OCI-LY7 (cell line): ENCODE data around the gene DPEP2NB. TPM values are rescaled to one million over a fixed set of nuclear protein-coding genes. Genes with fewer than 3 reads are reported as not detected.

Experiments used
- BruUV-seq: library from RNA; stranded (reverse); fragments of 400-500 nt; replicated peaks from 2 replicates; lab custom pipeline; 2021; lab: Mats Ljungman, UMichigan
- CTCF ChIA-PET: fragments of 300-600 bp; sonication (Branson Sonifier 250); formaldehyde crosslinking; loops from one replicate; lab custom pipeline; 2022; ENCODE audit warnings: antibody characterized with exemption; ENCODE audit not compliant: unreplicated experiment; lab: Charles Lee
- POLR2A ChIA-PET: fragments of 300-600 bp; sonication (Branson Sonifier 250); formaldehyde crosslinking; loops from one replicate; lab custom pipeline; 2022; ENCODE audit warnings: antibody characterized with exemption; lab: Charles Lee
- DNase-seq: peaks from one replicate; pipeline ENCODE4 v3.0.0-alpha.2; 2015; ENCODE audit warnings: low spot score
- H2AFZ ChIP-seq: fragments of 200-600 bp; sonication (generic), shearing (Covaris generic); 2 replicates; pipeline ENCODE4 v1.6.1; 2014; ENCODE audit warnings: mild to moderate bottlenecking, antibody characterized with exemption, low read length, moderate library complexity
- H3K27ac ChIP-seq: fragments of 200-600 bp; sonication (generic); 2 replicates; pipeline ENCODE4 v1.5.1; 2014; ENCODE audit warnings: mixed run types, low read depth, mild to moderate bottlenecking, moderate library complexity, low read length, inconsistent platforms; ENCODE audit not compliant: poor library complexity, severe bottlenecking
- H3K36me3 ChIP-seq: fragments of 200-600 bp; sonication (generic); 2 replicates; pipeline ENCODE4 v1.6.1; 2014; ENCODE audit warnings: mild to moderate bottlenecking, antibody characterized with exemption, low read length, moderate library complexity, mixed read lengths; ENCODE audit not compliant: insufficient read depth
- H3K4me1 ChIP-seq: fragments of 200-600 bp; sonication (generic); 2 replicates; pipeline ENCODE4 v1.5.1; 2014; ENCODE audit warnings: mild to moderate bottlenecking, low read length; ENCODE audit not compliant: insufficient read depth, poor library complexity, severe bottlenecking
- H3K4me2 ChIP-seq: fragments of 200-600 bp; sonication (generic); 2 replicates; pipeline ENCODE4 v1.6.1; 2014; ENCODE audit warnings: mild to moderate bottlenecking, low read length
- H3K4me3 ChIP-seq: fragments of 200-600 bp; sonication (generic); 2 replicates; pipeline ENCODE4 v1.5.1; 2014; ENCODE audit warnings: mild to moderate bottlenecking, low read depth, low read length; ENCODE audit not compliant: poor library complexity, severe bottlenecking
- H3K79me2 ChIP-seq: fragments of 200-600 bp; sonication (generic); 2 replicates; pipeline ENCODE4 v1.6.1; 2016; ENCODE audit warnings: low read depth, mild to moderate bottlenecking, low read length, moderate library complexity, mixed read lengths; ENCODE audit not compliant: insufficient read depth
- H3K9me2 ChIP-seq: fragments of 200-600 bp; sonication (generic); 2 replicates; pipeline ENCODE4 v1.6.1; 2016; ENCODE audit warnings: mild to moderate bottlenecking, low read length, mixed read lengths; ENCODE audit not compliant: insufficient read depth
- H3K9me3 ChIP-seq: fragments of 200-600 bp; sonication (generic); 2 replicates; pipeline ENCODE4 v1.6.1; 2014; ENCODE audit warnings: mild to moderate bottlenecking, mixed run types, low read length, mixed read lengths
- H4K20me1 ChIP-seq: fragments of 200-600 bp; sonication (generic); 2 replicates; pipeline ENCODE4 v1.6.1; 2014; ENCODE audit warnings: mild to moderate bottlenecking, antibody characterized with exemption, low read length, moderate library complexity, mixed read lengths; ENCODE audit not compliant: insufficient read depth
- EZH2phosphoT487 ChIP-seq: fragments of 200-600 bp; sonication (generic); IDR thresholded peaks from 2 replicates; pipeline ENCODE4 v1.6.1; 2018; ENCODE audit warnings: low read depth, borderline replicate concordance, mild to moderate bottlenecking, mixed run types, antibody characterized with exemption, low read length, moderate library complexity, mixed read lengths
- intact Hi-C: fragments of 100-400 bp; cut with micrococcal nuclease; formaldehyde crosslinking; loops from one replicate; pipeline ENCODE4 v1.10.0; 2022; ENCODE audit not compliant: unreplicated experiment
- total RNA-seq, 2 experiments: library from RNA; depleted of rRNA in 1 of 2; stranded (reverse); fragments of >200 nt in 1 of 2; shearing (Covaris generic) in 1 of 2; gene quantifications; 2 replicates each; pipeline ENCODE4 v1.2.3, GENCODE V29; 2014 to 2022
- TF ChIP-seq, protein P1 (sequence below): fragments of 200-600 bp; sonication (generic); conservative IDR thresholded peaks from 2 replicates; pipeline ENCODE4 v1.5.1; 2014; ENCODE audit warnings: mild to moderate bottlenecking, antibody characterized with exemption, low read length, moderate library complexity, mixed read lengths

Gene DPEP2NB
- total RNA-seq, 2 experiments from 2014 or later: not detected

DNA sequence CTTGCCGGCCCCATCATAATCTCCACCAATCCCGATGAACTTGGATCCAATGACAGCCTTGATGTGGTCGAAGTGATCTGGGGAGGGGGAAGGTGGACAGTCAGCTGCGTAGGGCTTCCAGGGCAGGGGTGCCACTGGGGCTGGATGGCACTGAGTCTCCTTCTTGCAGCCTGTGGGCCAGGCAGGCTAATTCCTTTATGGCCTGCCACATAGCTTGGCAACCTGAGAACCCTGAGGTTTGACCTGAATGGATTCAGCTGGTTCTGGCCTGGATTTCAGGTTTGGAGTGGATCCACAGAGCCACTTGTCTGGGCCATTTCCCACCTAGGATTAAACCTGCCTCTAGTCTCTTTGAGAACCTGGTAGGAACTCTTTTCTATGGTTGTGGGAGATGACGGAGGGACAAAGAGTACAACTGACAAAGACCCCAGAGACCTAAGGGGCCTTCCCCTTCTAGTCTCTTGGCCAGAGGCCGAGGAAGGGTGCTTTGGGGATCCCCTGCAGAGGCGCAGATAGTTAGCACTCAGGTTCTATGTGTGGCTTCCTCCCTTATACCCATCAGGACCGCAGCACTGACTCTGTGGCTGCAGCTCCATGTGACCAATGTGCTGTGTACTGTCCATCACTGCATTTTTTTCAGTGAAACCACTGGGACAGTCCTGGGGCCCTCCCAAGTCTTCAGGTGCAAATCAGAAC, 26.2 kb downstream of the DPEP2NB start:
- H3K36me3 ChIP-seq: no peaks in the 10 kb centered on the region
- DNase-seq: no peak
- H3K79me2 ChIP-seq: no peaks in the 10 kb centered on the region
- CTCF ChIA-PET: no interaction called here
- TF ChIP-seq EZH2phosphoT487: no peak
- TF ChIP-seq, protein P1, sequence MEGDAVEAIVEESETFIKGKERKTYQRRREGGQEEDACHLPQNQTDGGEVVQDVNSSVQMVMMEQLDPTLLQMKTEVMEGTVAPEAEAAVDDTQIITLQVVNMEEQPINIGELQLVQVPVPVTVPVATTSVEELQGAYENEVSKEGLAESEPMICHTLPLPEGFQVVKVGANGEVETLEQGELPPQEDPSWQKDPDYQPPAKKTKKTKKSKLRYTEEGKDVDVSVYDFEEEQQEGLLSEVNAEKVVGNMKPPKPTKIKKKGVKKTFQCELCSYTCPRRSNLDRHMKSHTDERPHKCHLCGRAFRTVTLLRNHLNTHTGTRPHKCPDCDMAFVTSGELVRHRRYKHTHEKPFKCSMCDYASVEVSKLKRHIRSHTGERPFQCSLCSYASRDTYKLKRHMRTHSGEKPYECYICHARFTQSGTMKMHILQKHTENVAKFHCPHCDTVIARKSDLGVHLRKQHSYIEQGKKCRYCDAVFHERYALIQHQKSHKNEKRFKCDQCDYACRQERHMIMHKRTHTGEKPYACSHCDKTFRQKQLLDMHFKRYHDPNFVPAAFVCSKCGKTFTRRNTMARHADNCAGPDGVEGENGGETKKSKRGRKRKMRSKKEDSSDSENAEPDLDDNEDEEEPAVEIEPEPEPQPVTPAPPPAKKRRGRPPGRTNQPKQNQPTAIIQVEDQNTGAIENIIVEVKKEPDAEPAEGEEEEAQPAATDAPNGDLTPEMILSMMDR: no peak
- no peak overlapping the region for H2AFZ ChIP-seq
- no peaks in the 10 kb centered on the region for H3K9me2 ChIP-seq
- BruUV-seq: no TSS peak
- no peaks in the 10 kb centered on the region for H4K20me1 ChIP-seq
- no peaks in the 10 kb centered on the region for H3K9me3 ChIP-seq
- peaks cover 26% of the 10 kb centered on the region for H3K4me1 ChIP-seq
- H3K4me2 ChIP-seq: no peak overlapping the region
- H3K4me3 ChIP-seq: no peak overlapping the region
- intact Hi-C loops: no loop called here
- POLR2A ChIA-PET: interaction anchor here (0.5 kb wide), 1 partner anchor 1339 kb away, joined by 3 read pairs; no protein-coding TSS in a partner anchor
- no peak overlapping the region for H3K27ac ChIP-seq

DNA sequence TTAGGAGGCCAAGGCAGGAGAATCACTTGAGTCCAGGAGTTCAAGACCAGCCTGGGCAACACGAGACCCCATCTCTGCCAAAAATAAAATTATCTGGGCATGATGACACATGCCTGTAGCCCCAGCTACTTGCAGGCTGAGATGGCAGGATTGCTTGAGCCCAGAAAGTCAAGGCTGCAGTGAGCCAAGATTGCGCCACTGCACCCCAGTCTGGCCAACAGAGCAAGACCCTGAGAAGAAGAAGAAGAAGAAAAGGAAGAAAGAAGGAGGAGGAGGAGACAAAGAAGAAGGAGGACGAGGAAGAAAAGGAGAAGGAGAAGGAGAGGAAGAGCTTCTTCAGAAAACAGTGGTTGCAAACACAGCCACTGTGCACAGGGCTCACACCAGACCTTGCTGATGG, 27.0 kb downstream of the DPEP2NB start:
- no peak for TF ChIP-seq EZH2phosphoT487
- TF ChIP-seq, protein P1: no peak
- intact Hi-C loops: no loop called here

More for the DNA sequence above, 27.0 kb downstream of the DPEP2NB start:
- CTCF ChIA-PET: no interaction called here
- Histone ChIP-seq H4K20me1 (no peaks in the 10 kb centered on the region), H3K36me3 (no peaks in the 10 kb centered on the region), H3K4me3 (no peak overlapping the region), H3K4me2 (no peak overlapping the region), H2AFZ (no peak overlapping the region), H3K9me3 (no peaks in the 10 kb centered on the region), H3K27ac (no peak overlapping the region), H3K4me1 (peaks cover 29% of the 10 kb centered on the region), H3K79me2 (no peaks in the 10 kb centered on the region), H3K9me2 (no peaks in the 10 kb centered on the region)
- POLR2A ChIA-PET: no interaction called here
- no peak for DNase-seq
- BruUV-seq: no TSS peak
